ENCODE results near the gene KIAA0513. TPM values are rescaled to one million over a fixed set of nuclear protein-coding genes. Genes with fewer than 3 reads are reported as not detected.

Gene KIAA0513
- total RNA-seq, 1 donor from 2014 or later, result 6.1 TPM

DNA sequence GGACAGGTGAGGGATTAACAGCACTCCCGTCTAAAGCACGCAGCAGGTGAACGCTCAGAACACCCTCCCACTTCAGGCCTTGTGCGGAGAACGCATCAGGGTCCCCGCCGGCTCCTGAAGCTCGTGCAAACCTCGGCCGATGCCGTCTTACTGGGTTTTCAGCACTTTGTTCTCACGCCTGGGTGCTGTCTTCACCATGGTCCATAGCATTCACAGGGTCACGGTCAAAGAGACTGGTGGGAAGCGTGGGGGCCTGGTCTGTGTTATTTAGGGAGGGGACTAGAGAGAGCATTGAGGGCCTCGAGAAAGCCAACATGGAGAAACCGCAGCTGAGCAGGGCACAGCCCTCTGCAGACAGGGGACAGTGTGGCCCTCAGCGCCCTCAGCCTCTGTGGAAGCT, 58.1 kb downstream of the KIAA0513 start:
- peaks cover 54% of the 10 kb centered on the region for H3K4me1 Mint-ChIP-seq
- no peak overlapping the region for H3K27ac ChIP-seq

DNA sequence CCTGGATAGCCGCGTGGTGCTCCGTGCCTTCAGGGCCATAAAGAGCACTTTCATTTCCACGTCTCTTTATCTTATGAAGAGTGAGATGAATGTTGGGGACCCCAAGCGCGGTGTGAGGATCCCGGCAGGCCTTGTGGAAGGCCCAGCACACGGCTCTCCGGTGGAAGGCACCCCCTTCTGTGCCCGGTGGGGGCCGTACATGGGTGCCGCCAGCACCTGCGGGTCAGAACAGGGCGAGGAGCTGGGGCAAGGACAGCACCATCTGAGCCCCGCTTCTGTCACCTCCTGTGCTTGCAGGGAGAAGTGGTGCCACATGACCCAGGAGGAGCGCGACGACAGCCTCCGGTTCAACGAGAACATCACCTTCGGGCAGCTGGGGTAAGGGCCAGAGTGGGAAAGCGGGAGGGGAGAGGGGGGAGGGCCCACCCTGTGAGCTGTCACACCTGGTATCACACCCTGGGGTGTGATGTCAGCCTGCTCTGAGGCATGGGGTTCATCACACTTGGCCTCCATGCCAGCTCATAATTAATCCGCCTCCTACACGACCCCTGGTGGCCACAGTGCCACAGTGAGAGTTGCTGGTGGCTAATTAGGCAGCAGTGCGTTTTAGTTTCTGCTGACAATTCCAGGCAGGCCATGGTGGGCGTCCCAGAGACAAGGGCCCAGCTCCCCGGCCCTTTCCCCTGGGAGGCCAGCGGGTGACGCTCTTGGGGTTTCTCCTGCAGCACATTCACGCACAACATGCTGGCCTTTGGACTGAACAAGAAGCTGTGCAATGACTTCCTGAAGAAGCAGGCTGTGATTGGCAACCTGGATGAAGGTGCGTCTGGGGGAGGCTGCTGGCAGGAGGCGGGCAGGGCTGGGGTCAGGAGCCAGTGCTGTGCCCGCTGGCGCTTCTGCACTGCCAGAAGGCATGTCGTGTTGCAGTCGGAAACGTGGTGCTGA, 59.0 kb downstream of the KIAA0513 start:
- DNase-seq (ENCODE audit: low spot score), result peak; percentile 83
- Mint-ChIP-seq H3K9me3 (no peaks in the 10 kb centered on the region), H3K4me1 (peaks cover 45% of the 10 kb centered on the region), H3K27me3 (ENCODE audit: insufficient read depth, low read depth) (peaks cover 9% of the 10 kb centered on the region), H3K27ac (no peak overlapping the region), H3K36me3 (no peaks in the 10 kb centered on the region), H3K4me3 (no peak overlapping the region)
- peaks cover 27% of the 10 kb centered on the region for H3K27me3 ChIP-seq
- H3F3A ChIP-seq (ENCODE audit: low read depth), result peaks cover 32% of the 10 kb centered on the region
- H4K20me1 ChIP-seq (ENCODE audit: low read depth), result peaks cover 5% of the 10 kb centered on the region
- no peaks in the 10 kb centered on the region for H3K9me3 ChIP-seq (ENCODE audit: low read depth)
- H3K27ac ChIP-seq, result no peak overlapping the region
- H3K4me3 ChIP-seq, result no peak overlapping the region
- H3K9ac ChIP-seq, result no peak overlapping the region
- H3K79me2 ChIP-seq (ENCODE audit: low read depth), result no peaks in the 10 kb centered on the region
- no peaks in the 10 kb centered on the region for H3K36me3 ChIP-seq
- peaks cover 28% of the 10 kb centered on the region for H3K4me1 ChIP-seq
- no peak overlapping the region for H2AFZ ChIP-seq (replicated peaks)
- H3K4me2 ChIP-seq, result no peak overlapping the region
- no peak for TF ChIP-seq EZH2 (IDR thresholded peaks at IDR 0.05)
- TF ChIP-seq EZH2phosphoT487 (IDR thresholded peaks at IDR 0.05), result no peak
- TF ChIP-seq, protein P1, sequence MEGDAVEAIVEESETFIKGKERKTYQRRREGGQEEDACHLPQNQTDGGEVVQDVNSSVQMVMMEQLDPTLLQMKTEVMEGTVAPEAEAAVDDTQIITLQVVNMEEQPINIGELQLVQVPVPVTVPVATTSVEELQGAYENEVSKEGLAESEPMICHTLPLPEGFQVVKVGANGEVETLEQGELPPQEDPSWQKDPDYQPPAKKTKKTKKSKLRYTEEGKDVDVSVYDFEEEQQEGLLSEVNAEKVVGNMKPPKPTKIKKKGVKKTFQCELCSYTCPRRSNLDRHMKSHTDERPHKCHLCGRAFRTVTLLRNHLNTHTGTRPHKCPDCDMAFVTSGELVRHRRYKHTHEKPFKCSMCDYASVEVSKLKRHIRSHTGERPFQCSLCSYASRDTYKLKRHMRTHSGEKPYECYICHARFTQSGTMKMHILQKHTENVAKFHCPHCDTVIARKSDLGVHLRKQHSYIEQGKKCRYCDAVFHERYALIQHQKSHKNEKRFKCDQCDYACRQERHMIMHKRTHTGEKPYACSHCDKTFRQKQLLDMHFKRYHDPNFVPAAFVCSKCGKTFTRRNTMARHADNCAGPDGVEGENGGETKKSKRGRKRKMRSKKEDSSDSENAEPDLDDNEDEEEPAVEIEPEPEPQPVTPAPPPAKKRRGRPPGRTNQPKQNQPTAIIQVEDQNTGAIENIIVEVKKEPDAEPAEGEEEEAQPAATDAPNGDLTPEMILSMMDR (IDR thresholded peaks at IDR 0.05), result peak; percentile 75

More for the DNA sequence above, 58.1 kb downstream of the KIAA0513 start:
- H3K36me3 Mint-ChIP-seq, result no peaks in the 10 kb centered on the region
- H3K27me3 Mint-ChIP-seq (ENCODE audit: insufficient read depth, low read depth), result peaks cover 12% of the 10 kb centered on the region
- no peak overlapping the region for H3K4me3 Mint-ChIP-seq
- no peak overlapping the region for H3K4me2 ChIP-seq
- no peak overlapping the region for H3K9ac ChIP-seq
- peaks cover 5% of the 10 kb centered on the region for H4K20me1 ChIP-seq (ENCODE audit: low read depth)
- DNase-seq (ENCODE audit: low spot score), result no peak
- H2AFZ ChIP-seq (replicated peaks), result no peak overlapping the region
- peaks cover 29% of the 10 kb centered on the region for H3K27me3 ChIP-seq
- H3K36me3 ChIP-seq, result no peaks in the 10 kb centered on the region
- TF ChIP-seq, protein P1 (IDR thresholded peaks at IDR 0.05), result no peak
- TF ChIP-seq EZH2 (IDR thresholded peaks at IDR 0.05) (no peak), EZH2phosphoT487 (IDR thresholded peaks at IDR 0.05) (no peak)
- H3K9me3 ChIP-seq (ENCODE audit: low read depth), result no peaks in the 10 kb centered on the region
- no peak overlapping the region for H3K27ac Mint-ChIP-seq
- peaks cover 41% of the 10 kb centered on the region for H3F3A ChIP-seq (ENCODE audit: low read depth)
- no peaks in the 10 kb centered on the region for H3K79me2 ChIP-seq (ENCODE audit: low read depth)
- no peak overlapping the region for H3K4me3 ChIP-seq
- H3K4me1 ChIP-seq, result peaks cover 37% of the 10 kb centered on the region
- no peaks in the 10 kb centered on the region for H3K9me3 Mint-ChIP-seq

GRCh38 chr16:85087899-85088569, 60.4 kb downstream of the KIAA0513 start:
- H3K27me3 Mint-ChIP-seq (ENCODE audit: insufficient read depth, low read depth), result peaks cover 4% of the 10 kb centered on the region
- H3K4me2 ChIP-seq, result no peak overlapping the region
- no peak overlapping the region for H3K27ac ChIP-seq
- no peak overlapping the region for H2AFZ ChIP-seq (replicated peaks)
- no peaks in the 10 kb centered on the region for H3K9me3 Mint-ChIP-seq
- H3K4me3 ChIP-seq, result no peak overlapping the region
- H3K4me1 Mint-ChIP-seq, result peaks cover 37% of the 10 kb centered on the region
- H3K27ac Mint-ChIP-seq, result no peak overlapping the region
- no peak overlapping the region for H3K9ac ChIP-seq
- H4K20me1 ChIP-seq (ENCODE audit: low read depth), result peaks cover 5% of the 10 kb centered on the region
- H3K79me2 ChIP-seq (ENCODE audit: low read depth), result no peaks in the 10 kb centered on the region
- no peaks in the 10 kb centered on the region for H3K36me3 ChIP-seq
- peaks cover 17% of the 10 kb centered on the region for H3K27me3 ChIP-seq
- no peaks in the 10 kb centered on the region for H3K9me3 ChIP-seq (ENCODE audit: low read depth)
- peaks cover 14% of the 10 kb centered on the region for H3K4me1 ChIP-seq
- no peaks in the 10 kb centered on the region for H3K36me3 Mint-ChIP-seq
- TF ChIP-seq EZH2 (IDR thresholded peaks at IDR 0.05), result no peak
- TF ChIP-seq, protein P1 (IDR thresholded peaks at IDR 0.05), result no peak
- no peak for TF ChIP-seq EZH2phosphoT487 (IDR thresholded peaks at IDR 0.05)
- H3F3A ChIP-seq (ENCODE audit: low read depth), result peaks cover 18% of the 10 kb centered on the region
- DNase-seq (ENCODE audit: low spot score), result no peak
- H3K4me3 Mint-ChIP-seq, result peak overlapping the region; percentile 30

Data from neural progenitor cell (in vitro differentiated cells).